Activated CD4-positive, alpha-beta T cell treated with anti-CD3 and anti-CD28 coated beads, Interleukin-2, amount 50 U/mL, for 16 hours (primary cell): ENCODE measurements around the gene FBN1.
A peak's percentile ranks its signal among the peaks of the same experiment; 100 is the strongest.

ENCODE experiments used
- DNase-seq: peaks from one replicate; pipeline ENCODE4 v3.0.0-alpha.2; 2020

The FBN1 gene

GRCh38 chr15:48650931-48651330, 5.4 kb upstream of the FBN1 start:
- no peak for DNase-seq

DNA sequence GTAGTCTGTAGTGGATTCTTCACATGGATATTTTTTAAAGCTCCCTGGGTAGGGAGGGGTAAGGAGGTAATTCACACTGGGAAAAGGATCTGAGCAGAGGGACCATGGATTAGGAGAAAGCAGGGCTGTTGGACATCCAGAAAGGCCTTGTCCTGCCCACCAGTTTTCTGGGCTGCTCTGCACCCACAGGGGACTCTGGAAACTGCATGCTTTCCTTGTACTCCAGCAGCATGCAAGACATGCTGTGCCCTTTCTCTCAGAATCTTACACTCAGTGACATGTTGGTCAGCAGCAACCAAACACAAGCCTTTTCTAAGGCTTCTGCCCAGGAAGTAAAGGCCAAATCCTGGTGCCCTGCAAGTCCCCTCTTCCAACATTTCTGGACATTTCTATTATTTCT, 2.5 kb upstream of the FBN1 start:
- DNase-seq: no peak

- DNase-seq: no peak
Observed at GRCh38 chr15:48646331-48646730, 822 bp upstream of the FBN1 start.

DNA sequence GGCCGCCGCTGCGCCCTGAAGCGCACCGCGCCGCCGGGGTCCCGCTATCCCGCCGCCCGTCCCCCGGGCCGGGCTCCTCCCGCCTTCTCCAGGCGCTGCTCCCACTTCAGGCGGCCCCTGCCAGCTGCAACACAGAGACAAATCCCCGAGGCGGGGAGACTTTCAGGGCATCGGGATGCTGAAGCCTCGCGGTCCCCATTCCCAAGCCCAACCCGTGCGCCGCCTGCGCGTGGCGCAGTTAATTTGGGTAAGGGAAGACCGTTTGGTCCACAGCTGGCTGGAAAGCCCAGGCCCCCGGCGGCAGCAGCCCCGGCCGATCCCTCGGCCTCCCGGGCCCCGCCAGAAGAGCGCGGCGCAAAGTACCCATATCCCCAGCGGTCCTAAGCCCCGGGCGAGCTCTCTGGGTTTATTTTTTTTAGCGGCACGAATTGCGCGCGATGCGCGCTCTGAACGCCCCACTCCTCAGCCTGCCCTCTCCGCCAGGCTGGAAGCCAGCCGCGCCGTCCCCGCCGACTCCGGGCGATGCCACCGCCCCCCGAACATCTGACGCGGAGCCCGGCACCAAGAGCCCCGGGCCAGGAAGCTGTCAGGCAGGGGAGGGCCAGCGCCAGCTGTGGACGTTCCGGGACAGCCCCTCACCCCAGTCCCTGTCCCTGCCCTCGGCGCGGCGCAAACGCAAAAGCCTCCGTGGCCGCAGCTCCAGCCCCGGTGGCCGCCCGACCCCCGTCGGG, 517 bp downstream of the FBN1 start:
- peak; percentile 3 for DNase-seq

DNA sequence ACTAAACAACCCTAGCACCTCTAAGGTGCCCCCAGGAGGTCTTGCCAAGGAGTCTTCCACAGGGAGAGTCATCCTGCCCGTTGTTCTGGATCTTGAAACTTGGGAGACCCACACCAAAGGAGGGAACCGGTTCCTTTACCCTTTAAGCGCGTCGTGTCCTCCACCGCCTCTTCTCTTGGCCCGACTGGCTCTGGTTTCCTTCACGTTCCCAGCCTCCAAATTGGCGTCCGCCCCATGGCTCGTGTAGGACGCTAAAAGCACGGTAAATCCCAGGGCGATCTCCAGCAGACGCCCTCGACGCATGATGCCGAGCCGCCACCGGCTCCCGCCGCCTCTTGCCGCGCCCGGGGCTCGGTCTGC, 1.1 kb downstream of the FBN1 start:
- DNase-seq: no peak

DNA sequence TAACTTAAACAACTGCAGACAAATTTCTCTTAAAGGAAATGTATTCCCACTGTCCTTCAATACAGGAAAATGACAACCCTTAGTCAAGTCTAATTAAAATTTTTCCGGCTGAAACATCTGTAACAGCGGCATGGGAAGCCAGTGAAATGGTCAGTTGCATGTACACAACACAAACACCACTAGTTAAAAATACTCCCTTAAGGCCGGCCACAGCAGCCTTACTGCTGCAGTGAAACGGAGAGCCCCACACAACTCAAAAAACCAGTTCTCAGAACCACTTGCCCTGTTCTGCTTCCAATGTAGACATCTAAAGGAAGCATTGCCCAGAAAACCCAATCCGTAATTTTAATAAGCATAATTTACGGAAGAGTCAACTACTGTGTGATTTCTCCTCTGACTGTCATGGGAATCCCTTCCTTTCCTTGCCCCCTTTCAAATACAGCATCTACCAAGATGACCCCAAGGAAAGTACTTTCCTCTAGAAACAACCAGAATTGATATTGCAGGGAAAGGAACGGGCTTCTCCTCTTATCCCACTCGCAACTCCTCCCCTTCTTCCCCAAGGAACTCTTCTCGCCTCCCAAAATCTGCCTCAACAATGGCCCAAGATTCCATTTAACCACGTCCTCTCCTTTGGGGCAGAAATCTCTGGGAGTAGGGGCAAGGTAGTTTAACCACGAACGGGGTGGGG, 1.6 kb downstream of the FBN1 start:
- no peak for DNase-seq

DNA sequence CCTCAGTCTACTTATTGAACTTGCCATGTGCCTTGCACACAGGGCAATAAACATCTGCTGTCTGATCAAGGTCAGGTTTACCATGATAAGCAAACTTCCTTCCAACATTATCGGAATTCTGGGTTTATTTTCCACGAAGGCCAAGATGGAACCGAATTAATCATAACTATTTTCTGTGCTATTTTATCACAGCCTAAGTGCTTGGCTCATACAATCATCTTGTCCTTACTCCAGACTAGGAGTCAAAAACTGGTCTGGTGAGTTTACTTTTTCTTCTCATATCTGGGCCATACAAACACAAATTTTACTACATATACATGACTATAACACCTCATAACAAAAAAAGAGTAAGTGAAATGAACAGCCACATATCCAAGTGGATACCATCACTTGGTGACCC, 2.3 kb downstream of the FBN1 start:
- DNase-seq: no peak

DNA sequence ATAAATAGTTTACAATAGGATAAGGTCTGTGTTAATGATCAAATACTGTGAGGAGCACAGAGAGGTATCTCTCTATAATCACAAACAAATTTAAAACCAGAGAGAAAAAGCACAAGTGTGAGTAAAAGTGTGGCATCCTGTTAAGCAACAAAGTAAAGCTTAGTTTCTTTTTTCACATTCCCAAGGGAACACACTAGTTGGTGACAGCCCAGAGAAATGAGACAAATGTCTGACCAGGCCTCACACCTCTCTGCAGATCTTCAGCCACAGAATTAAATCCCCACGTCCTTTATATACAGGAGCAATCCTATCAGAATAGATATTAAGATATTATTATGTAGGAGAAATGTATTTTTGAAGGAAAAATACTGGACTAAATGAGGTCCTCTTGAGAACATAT, 2.7 kb downstream of the FBN1 start:
- no peak for DNase-seq

GRCh38 chr15:48641416-48641815, 4.1 kb downstream of the FBN1 start:
- DNase-seq: no peak

- DNase-seq: no peak
Observed at GRCh38 chr15:48638963-48639362, 6.5 kb downstream of the FBN1 start.

DNA sequence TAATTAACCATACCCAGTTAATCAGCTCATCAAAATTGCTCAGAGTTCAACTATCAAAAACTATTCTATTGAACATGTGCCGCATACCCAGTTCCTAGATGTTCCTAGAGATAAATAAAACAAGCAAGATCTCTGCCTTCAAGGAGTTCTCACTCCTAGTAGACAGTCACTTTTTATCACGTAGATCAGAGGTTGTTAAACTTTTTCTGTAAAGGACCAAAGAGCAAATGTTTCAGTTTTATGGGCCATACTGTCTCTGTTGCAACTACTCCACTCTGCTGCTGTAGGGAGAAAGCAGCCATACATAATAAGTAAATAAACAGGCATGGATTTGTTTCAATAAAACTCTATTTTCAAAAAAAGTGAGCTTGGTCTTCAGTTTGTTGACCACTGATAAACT, 7.9 kb downstream of the FBN1 start:
- no peak for DNase-seq

GRCh38 chr15:48636511-48636910, 9.0 kb downstream of the FBN1 start:
- no peak for DNase-seq

DNA sequence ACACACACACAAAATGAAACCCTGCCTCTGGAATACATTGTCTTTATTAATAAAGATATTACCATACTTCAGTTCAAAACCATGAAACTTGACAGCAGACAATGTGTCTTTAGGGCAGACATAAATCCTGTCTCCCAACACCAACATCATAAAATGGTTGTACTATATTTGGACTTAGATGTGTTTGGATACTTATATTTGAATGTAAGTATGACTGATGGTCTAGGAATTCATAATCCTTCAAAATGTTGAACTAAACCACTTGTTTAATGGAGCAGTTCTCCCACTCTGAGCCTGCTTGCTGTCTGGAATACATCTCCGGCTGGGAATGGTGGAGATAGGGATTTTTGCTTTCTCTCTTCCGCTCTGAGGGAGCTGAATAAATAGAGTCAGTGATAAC, 10.6 kb downstream of the FBN1 start:
- no peak for DNase-seq

GRCh38 chr15:48634096-48634495, 11.4 kb downstream of the FBN1 start:
- no peak for DNase-seq

GRCh38 chr15:48632651-48633050, 12.9 kb downstream of the FBN1 start:
- DNase-seq: no peak

GRCh38 chr15:48631176-48631770, 14.2 kb downstream of the FBN1 start:
- peak; percentile 39 for DNase-seq

DNA sequence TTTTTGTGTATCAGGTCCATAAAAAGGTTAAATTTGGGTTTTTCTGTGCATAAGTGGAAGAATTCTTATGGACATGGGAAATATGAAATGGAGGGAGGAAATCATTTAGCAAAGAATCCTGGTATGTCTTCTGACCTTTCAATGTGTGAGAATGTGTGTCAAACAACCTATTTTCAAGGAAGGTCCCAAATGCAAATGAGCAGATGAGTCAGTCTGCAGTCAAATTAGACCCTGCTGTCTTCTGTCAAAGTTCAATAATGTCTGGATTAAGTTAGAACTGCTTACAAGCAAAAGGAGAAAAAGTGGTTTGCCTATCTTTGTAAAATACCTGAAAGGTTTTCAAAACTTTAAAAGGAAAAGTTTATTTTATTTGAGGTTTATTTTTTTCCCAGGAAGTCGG, 15.3 kb downstream of the FBN1 start:
- DNase-seq: no peak

GRCh38 chr15:48628832-48629231, 16.7 kb downstream of the FBN1 start:
- DNase-seq: no peak

DNA sequence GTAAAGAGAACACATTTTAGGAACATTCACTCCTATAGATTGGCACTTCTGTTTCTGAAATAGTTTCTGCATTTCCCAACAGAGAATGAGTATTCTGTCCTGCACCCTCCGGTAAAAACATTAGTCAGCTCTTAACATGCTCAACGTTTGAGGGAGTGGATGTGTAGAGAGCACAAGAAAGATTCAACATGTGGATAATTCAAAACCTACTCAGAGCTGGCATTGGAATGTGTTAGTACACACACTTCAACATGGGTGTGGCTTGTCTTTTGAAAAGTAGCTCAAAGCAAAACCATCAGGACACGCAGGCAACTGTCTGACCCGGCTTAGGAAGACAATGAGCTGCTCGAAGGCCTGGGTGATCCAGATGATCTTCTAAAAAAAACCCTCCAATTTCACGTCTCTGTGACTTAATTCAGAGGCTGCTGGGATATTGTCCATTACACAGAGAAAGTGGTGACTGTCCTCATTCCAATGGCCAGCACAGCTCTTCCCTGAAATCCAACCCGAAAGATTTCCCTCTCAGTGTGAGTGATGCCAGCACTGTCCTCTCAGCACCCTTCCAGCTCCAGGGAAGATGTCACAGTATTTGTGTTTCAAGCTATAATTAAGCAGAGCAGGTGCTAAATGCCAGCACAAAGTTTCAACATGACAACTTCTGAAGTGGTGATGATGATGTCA, 18.1 kb downstream of the FBN1 start:
- no peak for DNase-seq

GRCh38 chr15:48625126-48625525, 20.4 kb downstream of the FBN1 start:
- DNase-seq: no peak

DNA sequence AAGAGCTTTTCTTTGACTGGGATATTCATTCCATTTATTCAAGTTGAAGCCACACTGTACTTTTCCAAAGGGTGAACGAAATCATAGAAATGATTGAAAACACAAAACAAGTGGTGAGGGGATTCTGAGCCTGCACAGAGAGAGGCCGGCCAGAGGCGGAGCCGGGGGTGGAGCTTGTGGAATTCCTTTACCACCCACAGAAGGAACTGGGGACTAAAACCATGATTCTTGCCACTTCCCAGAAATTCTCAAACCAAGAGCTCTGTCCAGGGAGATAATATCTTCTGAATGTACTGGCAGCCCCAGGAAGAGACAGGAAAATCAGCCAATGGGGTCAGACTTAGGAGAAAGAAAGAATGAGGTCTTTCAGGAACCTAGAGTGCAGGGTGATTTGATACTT, 20.8 kb downstream of the FBN1 start:
- DNase-seq: no peak

- no peak for DNase-seq
Observed at GRCh38 chr15:48623456-48623855, 22.1 kb downstream of the FBN1 start.

- DNase-seq: no peak
Observed at GRCh38 chr15:48622237-48622636, 23.3 kb downstream of the FBN1 start.

DNA sequence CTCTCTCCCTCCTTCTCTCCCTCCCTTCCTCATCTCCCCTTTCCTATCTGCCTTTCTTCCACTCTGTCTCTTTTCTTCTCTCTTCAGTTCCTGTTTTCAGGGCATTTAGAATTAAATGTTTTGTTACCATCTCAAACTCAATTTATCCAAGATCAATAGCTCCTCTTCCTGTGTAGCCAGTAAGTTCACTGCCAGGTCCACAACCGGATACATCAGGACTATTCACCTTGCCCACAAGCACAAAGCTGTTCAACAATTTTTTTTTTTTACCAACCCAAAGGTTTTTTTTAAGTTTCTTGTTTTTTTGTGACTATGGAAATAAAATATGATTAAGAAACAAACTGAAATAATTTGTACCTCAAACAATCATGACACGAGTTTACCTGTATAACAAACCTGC, 26.1 kb downstream of the FBN1 start:
- DNase-seq: no peak
